NK-92 (cell line): ENCODE data around the gene MALRD1.
"Not testable (repeated sequence)": the region's sequence is repeated elsewhere in the genome, so short reads cannot be mapped to it uniquely, and the experiment has no call there.

Experiments
- DNase-seq: peaks from one replicate; lab custom pipeline; 2025; ENCODE audit not compliant: unreplicated experiment; lab: John Stamatoyannopoulos, UW

MALRD1 gene

DNA sequence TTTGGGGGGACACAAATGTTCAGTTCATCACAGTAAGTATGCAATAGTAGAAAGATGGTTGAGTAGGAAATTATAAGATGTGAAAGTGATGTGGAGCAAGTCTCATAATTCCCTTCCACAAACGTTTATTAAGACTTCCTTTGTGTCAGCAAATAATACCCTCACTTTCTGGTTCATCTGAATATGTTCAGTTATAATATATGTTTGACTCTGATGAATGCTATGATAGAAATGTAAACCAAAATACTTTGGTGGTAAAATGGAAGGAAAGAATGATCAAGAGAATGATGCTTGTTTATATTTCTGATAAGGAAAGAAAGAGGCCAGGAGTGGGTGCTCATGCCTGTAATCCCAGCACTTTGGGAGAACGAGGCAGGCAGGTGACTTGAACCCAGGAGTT lies 655.9 kb downstream of the MALRD1 start:
- DNase-seq: no peak

GRCh38 chr10:19705250-19705649 lies 656.6 kb downstream of the MALRD1 start:
- DNase-seq: no peak

- DNase-seq: no peak
These were observed 658.3 kb downstream of the MALRD1 start for GRCh38 chr10:19706904-19707303.

DNA sequence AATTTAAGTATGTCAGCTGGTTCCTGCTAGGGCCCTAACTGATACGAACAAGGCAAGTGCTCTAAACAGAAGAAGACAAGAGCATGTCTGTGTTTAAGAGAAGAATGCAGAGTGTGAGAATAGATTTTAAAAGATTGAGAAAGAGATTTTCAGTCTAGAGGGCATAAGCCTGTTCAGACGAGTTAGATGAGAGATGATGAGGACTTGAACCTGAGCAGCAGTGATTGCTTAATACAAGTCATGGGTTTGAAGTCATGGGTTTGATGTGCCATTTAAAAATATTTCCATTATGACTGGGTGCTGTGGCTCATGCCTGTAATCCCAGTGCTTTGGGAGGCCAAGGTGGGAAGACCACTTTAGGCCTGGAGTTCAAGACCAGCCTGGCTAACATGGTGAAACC lies 658.8 kb downstream of the MALRD1 start:
- DNase-seq: no peak

DNA sequence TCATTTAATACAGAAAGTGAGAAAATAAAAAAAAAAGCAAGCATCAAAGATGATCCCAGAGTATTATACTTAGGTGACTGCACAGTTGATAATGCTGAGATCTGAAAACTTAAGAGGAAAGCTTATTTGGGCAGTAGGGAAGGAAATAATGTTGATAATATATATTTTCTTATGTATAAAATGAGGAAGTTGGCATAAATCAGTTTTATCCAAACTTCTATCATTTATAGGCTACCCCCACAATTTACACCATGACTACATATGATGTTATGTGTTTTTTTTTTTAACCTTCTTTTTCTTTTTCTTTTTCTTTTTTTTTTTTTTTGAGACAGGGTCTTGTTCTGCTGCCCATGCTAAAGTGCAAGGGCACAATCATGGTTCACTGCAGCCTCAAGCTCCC lies 659.4 kb downstream of the MALRD1 start:
- DNase-seq: no peak

- DNase-seq: no peak
These were observed 662.0 kb downstream of the MALRD1 start for GRCh38 chr10:19710600-19710999.

DNA sequence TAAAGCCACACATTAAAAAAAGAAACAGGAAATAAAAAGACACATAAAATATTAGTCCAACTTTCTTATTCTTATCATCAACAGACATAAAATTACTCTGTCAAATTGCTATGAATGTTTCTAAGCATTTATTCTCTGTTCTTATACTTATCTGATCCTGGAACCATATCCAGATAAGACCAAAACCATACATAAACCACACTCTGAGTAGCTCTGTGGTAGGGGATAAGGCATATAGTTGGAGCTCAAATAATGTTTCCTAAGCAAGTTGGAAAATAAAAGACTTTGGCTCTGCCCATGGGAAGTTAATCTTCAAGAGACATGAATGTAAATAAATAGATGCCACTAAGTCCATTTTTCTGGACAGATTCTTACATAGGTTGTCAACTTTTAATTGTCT lies 664.6 kb downstream of the MALRD1 start:
- no peak for DNase-seq

GRCh38 chr10:19713800-19714525 lies 665.4 kb downstream of the MALRD1 start:
- DNase-seq: no peak

DNA sequence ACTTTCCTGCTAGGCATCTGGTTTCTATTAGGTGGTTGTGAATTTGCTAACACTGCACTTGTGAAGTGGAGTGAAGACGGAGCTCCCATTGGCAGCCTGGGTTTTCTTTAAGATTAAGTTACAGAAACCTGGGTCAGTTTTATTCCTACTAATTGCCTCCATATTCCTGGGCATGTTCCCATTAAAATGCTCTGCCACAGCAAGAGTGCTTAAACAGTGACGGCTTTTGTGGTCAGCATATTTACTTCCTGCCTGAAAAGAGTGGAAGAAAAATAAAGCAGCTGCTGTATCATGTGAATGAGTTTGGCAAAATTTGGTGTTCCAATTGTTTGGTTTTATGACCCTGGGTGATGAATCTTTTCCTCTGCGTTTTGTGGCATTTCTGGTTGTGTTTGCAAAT lies 670.7 kb downstream of the MALRD1 start:
- no peak for DNase-seq

DNA sequence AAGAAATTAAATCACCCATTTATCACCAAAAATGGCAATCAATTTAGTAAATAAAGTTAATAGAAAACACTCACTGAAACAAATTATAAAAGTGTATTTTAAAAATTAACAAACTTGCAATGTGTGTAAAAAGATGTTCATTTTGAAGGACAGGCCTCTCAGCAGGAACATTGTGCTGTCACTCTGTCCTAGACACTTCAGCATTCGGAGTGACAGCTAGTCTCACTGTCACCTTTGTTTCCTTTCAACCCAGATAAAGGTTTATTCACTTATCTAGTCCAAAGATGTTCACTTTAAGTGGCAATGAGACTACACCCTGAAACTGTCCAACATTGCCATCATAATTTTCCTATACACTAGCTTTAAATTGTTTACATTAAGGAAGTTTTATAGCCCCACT lies 675.7 kb downstream of the MALRD1 start:
- no peak for DNase-seq

- DNase-seq: no peak
These were observed 679.8 kb downstream of the MALRD1 start for GRCh38 chr10:19728376-19728775.

DNA sequence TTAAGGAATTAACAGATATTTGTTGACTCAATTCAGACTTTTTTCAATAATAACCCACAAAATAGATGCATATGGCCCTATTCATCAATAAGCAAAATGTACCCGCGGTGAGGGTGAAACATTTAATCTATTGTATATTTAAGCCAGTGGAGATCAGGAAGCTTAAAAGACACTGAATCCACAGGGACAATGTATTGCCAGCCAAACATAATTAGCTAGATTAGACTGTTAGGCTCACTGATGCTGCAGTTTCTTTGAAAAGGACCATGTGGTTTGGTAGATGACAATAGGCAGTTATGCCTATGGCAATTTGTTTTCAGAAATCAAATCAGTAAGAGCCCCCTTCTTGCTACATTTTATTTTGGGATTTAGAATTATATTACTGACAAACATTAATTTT lies 680.4 kb downstream of the MALRD1 start:
- DNase-seq: no peak

- no peak for DNase-seq
These were observed 681.7 kb downstream of the MALRD1 start for GRCh38 chr10:19730167-19730906.

GRCh38 chr10:19730907-19731217 lies 682.3 kb downstream of the MALRD1 start:
- no peak for DNase-seq

DNA sequence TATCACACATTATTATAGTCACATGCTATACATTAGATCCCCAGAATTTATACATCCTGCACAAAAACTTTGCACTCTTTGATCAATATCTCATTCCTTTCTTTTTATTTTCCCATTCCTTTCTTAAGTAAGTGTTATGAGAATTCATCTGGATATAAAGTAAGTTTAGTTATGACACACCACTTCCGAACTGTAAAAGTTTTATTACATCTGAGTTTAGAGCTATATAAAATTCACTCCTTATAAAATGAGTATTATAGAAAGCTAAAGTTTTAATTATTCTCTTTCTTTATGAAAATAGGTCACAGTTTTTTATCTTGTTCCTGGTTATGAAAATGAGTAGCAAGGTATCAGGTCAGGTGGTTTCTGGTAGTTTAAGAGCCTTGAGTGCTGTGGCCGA lies 683.0 kb downstream of the MALRD1 start:
- no peak for DNase-seq

- no peak for DNase-seq
These were observed 689.8 kb downstream of the MALRD1 start for GRCh38 chr10:19738440-19738839.

GRCh38 chr10:19739232-19739631 lies 690.6 kb downstream of the MALRD1 start:
- DNase-seq: not testable (repeated sequence)

GRCh38 chr10:19742144-19742543 lies 693.5 kb downstream of the MALRD1 start:
- not testable (repeated sequence) for DNase-seq

- DNase-seq: no peak
These were observed 697.1 kb downstream of the MALRD1 start for GRCh38 chr10:19745672-19746071.

- DNase-seq: no peak
These were observed 700.7 kb downstream of the MALRD1 start for GRCh38 chr10:19749185-19749729.

DNA sequence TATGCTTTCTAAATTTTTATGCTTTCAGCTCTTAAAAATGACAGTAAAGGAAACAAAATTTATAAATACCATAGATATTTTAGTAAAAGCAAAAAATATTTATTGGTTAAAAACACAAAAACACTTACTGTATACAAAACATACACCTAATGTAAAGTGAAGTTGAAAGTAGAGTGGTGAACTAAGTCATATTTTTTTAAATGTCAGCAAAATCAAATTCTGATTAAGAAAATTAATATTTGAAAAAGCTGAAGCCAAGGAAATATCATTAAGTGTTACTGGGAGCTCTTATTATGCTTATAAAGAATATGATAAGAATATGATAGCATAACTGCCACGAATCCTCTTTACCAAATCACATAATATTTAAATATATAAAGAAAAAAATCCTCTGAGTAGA lies 702.4 kb downstream of the MALRD1 start:
- DNase-seq: no peak

DNA sequence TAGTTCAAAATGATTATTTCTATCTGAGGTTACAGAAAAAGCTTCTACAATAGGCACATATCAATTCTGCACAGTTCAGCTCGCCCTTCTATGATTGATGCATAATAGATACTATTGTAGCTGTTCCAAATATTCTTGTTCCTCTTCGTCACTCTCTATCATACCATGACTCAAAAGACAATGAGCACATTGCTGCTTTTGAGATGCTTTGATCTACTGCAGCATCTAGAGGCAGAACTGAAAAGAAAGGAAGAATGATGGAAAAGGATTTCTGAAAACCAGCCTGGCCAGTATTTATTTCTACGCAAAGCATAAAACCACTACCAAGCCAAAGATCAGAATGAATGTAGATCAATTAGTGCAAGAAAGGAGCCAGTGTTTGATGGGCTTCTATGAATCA lies 708.3 kb downstream of the MALRD1 start:
- no peak for DNase-seq

- no peak for DNase-seq
These were observed 713.4 kb downstream of the MALRD1 start for GRCh38 chr10:19762026-19762425.
